Activated B cell treated with CpG ODN at 0.5 μM for 24 hours (primary cell): ENCODE data around the gene SCUBE1. TPM values are rescaled to one million over a fixed set of nuclear protein-coding genes. Genes with fewer than 3 reads are reported as not detected.
"Not testable (repeated sequence)": the region's sequence is repeated elsewhere in the genome, so short reads cannot be mapped to it uniquely, and the experiment has no call there.

Source experiments
- ATAC-seq: fragments of 200-7000 bp; cut with Tn5 transposase; one replicate; pipeline ENCODE4 v1.10.0; 2021; ENCODE audit warnings: low read depth, mild to moderate bottlenecking, moderate library complexity
- CTCF ChIA-PET: fragments of 350-600 bp; sonication (Branson Sonifier 250); formaldehyde crosslinking; loops from one replicate; lab custom pipeline; 2021; ENCODE audit warnings: antibody characterized with exemption; lab: Charles Lee
- POLR2A ChIA-PET: fragments of 350-600 bp; sonication (Branson Sonifier 250); formaldehyde crosslinking; loops from one replicate; lab custom pipeline; 2021; ENCODE audit warnings: antibody characterized with exemption; lab: Charles Lee
- DNase-seq: peaks from one replicate; pipeline ENCODE4 v3.0.0; 2022
- H3K27ac Mint-ChIP-seq: one replicate; pipeline ENCODE4 v1.8.0; 2020; ENCODE audit warnings: mixed read lengths
- H3K27me3 Mint-ChIP-seq: one replicate; pipeline ENCODE4 v1.8.0; 2021; ENCODE audit warnings: mixed read lengths
- H3K36me3 Mint-ChIP-seq: one replicate; pipeline ENCODE4 v1.8.0; 2021; ENCODE audit warnings: low read depth, mixed read lengths
- H3K4me1 Mint-ChIP-seq: one replicate; pipeline ENCODE4 v1.8.0; 2021; ENCODE audit warnings: mixed read lengths
- H3K4me3 Mint-ChIP-seq: one replicate; pipeline ENCODE4 v1.8.0; 2020; ENCODE audit warnings: mild to moderate bottlenecking, mixed read lengths
- H3K9me3 Mint-ChIP-seq: one replicate; pipeline ENCODE4 v1.8.0; 2020; ENCODE audit warnings: mixed read lengths
- intact Hi-C: fragments of 100-400 bp; cut with micrococcal nuclease; formaldehyde crosslinking; loops from one replicate; pipeline ENCODE4 v1.15.1; 2024
- total RNA-seq: library from RNA; stranded (reverse); gene quantifications from 2 replicates; pipeline ENCODE4 v1.2.3, GENCODE V29; 2022
- TF ChIP-seq, protein P1 (sequence below): fragments of 200-600 bp; IDR thresholded peaks from one replicate; pipeline ENCODE4 v1.8.0; 2022; ENCODE audit warnings: antibody characterized with exemption, mild to moderate bottlenecking

Gene SCUBE1
- total RNA-seq, 1 donor from 2014 or later: not detected

DNA sequence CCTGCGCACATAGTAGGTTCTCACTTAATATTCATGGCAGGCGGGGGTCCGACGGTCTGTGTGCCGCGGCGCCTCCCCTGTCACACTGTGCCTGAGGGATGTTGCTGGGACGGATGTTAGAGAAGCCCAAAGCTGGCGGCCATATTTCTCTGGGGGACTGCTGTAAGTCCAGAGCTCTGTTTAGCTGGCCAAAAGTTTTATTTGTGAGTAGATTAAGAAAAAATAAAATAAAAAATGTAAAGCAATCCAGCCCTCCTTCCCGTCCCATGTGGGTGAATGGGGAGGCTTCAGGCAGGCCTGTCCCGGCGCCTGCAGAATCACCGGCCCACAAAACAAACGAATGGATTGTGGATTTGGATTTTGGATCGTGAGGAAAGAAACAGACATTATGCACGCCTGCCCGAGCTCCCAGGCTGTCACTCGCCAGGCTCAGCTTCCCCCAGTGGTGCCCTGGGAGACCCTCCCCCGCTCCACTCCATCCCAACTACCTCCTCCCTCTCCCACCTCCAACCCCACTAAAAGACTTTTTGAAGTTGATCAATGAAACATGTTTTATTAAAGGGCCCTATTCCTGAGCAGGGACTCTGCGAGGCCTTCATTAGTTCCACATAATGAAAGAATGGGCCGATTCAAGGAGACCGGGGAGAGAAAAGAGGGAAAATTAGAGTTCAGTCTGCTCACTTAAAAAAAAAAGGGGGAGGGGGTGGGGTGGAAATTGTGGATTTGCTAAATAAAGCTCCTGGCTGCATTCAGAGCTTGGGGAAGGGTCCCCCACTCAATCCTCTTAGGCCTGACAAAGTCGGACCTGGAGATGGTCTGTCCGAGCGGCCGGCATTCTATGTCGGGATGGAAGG is 20.4 kb upstream of the SCUBE1 start:
- no peak overlapping the region for H3K4me3 Mint-ChIP-seq
- CTCF ChIA-PET: interaction anchor here (1.5 kb wide), 1 partner anchor 17 kb away, joined by 3 read pairs; no protein-coding TSS in a partner anchor
- H3K36me3 Mint-ChIP-seq: no peaks in the 10 kb centered on the region
- no peaks in the 10 kb centered on the region for H3K4me1 Mint-ChIP-seq
- POLR2A ChIA-PET: no interaction called here
- no peak for ATAC-seq
- TF ChIP-seq, protein P1, sequence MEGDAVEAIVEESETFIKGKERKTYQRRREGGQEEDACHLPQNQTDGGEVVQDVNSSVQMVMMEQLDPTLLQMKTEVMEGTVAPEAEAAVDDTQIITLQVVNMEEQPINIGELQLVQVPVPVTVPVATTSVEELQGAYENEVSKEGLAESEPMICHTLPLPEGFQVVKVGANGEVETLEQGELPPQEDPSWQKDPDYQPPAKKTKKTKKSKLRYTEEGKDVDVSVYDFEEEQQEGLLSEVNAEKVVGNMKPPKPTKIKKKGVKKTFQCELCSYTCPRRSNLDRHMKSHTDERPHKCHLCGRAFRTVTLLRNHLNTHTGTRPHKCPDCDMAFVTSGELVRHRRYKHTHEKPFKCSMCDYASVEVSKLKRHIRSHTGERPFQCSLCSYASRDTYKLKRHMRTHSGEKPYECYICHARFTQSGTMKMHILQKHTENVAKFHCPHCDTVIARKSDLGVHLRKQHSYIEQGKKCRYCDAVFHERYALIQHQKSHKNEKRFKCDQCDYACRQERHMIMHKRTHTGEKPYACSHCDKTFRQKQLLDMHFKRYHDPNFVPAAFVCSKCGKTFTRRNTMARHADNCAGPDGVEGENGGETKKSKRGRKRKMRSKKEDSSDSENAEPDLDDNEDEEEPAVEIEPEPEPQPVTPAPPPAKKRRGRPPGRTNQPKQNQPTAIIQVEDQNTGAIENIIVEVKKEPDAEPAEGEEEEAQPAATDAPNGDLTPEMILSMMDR: no peak
- no peaks in the 10 kb centered on the region for H3K9me3 Mint-ChIP-seq
- DNase-seq: no peak
- peaks cover 12% of the 10 kb centered on the region for H3K27me3 Mint-ChIP-seq
- H3K27ac Mint-ChIP-seq: no peak overlapping the region
- intact Hi-C loops: no loop called here

GRCh38 chr22:43360576-43360975 is 17.4 kb upstream of the SCUBE1 start:
- TF ChIP-seq, protein P1: no peak
- DNase-seq (no peak), ATAC-seq (no peak)
- Mint-ChIP-seq H3K9me3 (no peaks in the 10 kb centered on the region), H3K27ac (no peak overlapping the region), H3K4me3 (no peak overlapping the region), H3K36me3 (no peaks in the 10 kb centered on the region), H3K4me1 (no peaks in the 10 kb centered on the region), H3K27me3 (peaks cover 15% of the 10 kb centered on the region)
- CTCF ChIA-PET: no interaction called here
- POLR2A ChIA-PET: interaction anchor here (0.6 kb wide), 1 partner anchor 745 kb away, joined by 3 read pairs; no protein-coding TSS in a partner anchor
- intact Hi-C loops: no loop called here

DNA sequence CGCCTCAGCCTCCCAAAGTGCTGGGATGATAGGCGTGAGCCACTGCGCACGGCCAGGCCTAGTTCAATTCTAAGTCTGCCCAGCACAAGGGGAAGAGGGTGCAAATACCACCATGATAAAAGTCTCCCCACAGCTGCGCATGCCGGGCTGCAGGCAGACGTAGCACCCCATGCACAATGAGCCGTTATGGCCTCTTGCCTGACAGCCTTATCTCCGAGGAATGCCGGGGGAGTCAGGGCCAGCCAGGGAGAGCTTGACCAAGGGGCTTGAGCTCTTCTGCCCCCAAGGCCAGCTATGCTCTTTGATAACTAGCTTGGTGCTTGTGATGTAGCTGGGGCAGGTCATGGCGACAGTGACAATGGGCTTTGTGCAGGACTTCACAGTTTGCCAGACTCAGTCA is 13.7 kb upstream of the SCUBE1 start:
- H3K27me3 Mint-ChIP-seq: peaks cover 16% of the 10 kb centered on the region
- intact Hi-C loops: no loop called here
- DNase-seq: no peak
- CTCF ChIA-PET: no interaction called here
- H3K27ac Mint-ChIP-seq: no peak overlapping the region
- no peaks in the 10 kb centered on the region for H3K9me3 Mint-ChIP-seq
- no peak for ATAC-seq
- H3K4me1 Mint-ChIP-seq: no peaks in the 10 kb centered on the region
- POLR2A ChIA-PET: no interaction called here
- H3K36me3 Mint-ChIP-seq: no peaks in the 10 kb centered on the region
- TF ChIP-seq, protein P1: no peak
- H3K4me3 Mint-ChIP-seq: no peak overlapping the region

- H3K36me3 Mint-ChIP-seq, H3K4me3 Mint-ChIP-seq, intact Hi-C loops, ATAC-seq, H3K9me3 Mint-ChIP-seq, H3K27ac Mint-ChIP-seq, DNase-seq, H3K4me1 Mint-ChIP-seq, POLR2A ChIA-PET, CTCF ChIA-PET: not testable (repeated sequence)
- peaks cover 17% of the 10 kb centered on the region for H3K27me3 Mint-ChIP-seq
These were observed 12.5 kb upstream of the SCUBE1 start for GRCh38 chr22:43355688-43356087.

DNA sequence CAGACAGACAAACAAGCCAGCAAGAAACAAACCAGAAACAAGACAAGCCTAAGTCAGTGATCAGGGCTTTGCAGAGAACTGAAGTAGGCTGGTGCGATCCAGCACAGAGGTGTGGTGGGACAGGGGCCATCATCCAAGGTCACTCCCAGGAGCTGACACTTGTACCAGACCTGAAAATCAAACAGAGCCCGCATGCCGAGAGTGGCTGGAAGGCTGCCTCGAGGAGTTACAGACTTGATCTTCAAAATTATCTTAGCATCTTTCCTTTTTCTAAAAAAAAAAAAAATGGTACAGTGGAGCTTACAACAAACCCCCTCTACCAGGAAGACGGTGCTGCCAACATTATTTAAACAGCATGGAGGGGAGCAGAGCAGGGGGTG is 8.8 kb upstream of the SCUBE1 start:
- intact Hi-C loops: no loop called here
- Mint-ChIP-seq H3K9me3 (no peaks in the 10 kb centered on the region), H3K27ac (no peak overlapping the region), H3K4me3 (no peak overlapping the region), H3K36me3 (no peaks in the 10 kb centered on the region), H3K4me1 (no peaks in the 10 kb centered on the region), H3K27me3 (peaks cover 35% of the 10 kb centered on the region)
- DNase-seq: no peak
- CTCF ChIA-PET: interaction anchor here (1.0 kb wide), 1 partner anchor 120 kb away, joined by 4 read pairs; no protein-coding TSS in a partner anchor
- no peak for ATAC-seq
- POLR2A ChIA-PET: no interaction called here
- TF ChIP-seq, protein P1: no peak
